Skin epidermis (tissue), 12 donors: Measurements from ENCODE around the gene LSM14B.
A peak's percentile ranks its signal among the peaks of the same experiment; 100 is the strongest.
"Not testable (repeated sequence)": the region's sequence is repeated elsewhere in the genome, so short reads cannot be mapped to it uniquely, and the experiment has no call there.

Experiments
- H3K27ac ChIP-seq, 21 experiments: fragments of 200-600 bp; sonication (generic) in 11 of 21; one replicate each; pipeline ENCODE4 v1.5.0; 2020; ENCODE audit warnings: mild to moderate bottlenecking in 3 of 21, inconsistent platforms in 2 of 21, moderate library complexity in 2 of 21
- H3K4me3 ChIP-seq, 7 experiments: fragments of 200-600 bp; sonication (generic) in 2 of 7; one replicate each; pipeline ENCODE4 v1.5.0; 2020; ENCODE audit warnings: inconsistent platforms in 2 of 7, mild to moderate bottlenecking in 2 of 7, moderate library complexity in 1 of 7

The LSM14B gene

DNA sequence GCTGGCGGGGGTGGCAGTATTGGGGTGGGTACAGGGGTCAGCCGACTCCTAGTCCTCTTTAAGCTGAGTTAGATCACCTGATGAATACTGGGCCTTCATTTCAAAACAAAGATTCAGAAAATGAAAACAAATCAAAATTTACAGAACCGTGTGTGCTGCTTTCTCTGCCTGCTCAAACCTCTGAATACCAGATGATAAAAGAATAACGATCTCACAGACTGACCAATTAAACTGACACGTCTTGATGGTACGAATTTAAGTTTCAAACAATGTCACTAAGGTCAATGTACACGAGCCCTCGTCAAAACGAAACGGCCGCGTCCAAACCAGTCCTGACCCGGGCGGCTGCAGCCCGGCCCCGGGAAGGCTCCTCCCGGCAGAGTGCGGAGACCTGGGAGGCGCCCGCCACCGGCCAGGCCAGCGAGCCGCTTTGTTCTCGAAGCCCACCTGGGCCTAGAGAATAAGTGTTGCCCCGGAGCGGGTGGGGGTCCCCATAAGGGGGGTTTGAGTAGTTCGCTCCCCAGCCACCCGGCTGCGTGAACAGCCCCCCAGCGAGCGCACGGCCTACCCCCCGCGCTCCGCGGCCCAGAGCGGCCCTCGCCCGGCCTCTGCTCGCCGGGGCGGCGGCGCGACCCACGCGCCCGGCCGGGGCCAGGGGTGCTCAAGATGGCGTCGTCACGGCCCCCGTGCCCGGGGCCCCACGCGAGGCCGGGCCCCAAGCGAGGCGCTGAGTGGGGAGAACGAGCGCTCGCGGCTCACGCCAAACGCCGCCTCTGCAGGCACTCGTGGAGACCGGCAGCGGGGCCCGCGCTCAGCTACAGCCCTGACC lies 20.2 kb downstream of the LSM14B start:
- H3K4me3 ChIP-seq = peak overlapping the region; percentile 62 to 97 (median 91)
- peak overlapping the region; percentile 88 to 100 (median 95) for H3K27ac ChIP-seq

DNA sequence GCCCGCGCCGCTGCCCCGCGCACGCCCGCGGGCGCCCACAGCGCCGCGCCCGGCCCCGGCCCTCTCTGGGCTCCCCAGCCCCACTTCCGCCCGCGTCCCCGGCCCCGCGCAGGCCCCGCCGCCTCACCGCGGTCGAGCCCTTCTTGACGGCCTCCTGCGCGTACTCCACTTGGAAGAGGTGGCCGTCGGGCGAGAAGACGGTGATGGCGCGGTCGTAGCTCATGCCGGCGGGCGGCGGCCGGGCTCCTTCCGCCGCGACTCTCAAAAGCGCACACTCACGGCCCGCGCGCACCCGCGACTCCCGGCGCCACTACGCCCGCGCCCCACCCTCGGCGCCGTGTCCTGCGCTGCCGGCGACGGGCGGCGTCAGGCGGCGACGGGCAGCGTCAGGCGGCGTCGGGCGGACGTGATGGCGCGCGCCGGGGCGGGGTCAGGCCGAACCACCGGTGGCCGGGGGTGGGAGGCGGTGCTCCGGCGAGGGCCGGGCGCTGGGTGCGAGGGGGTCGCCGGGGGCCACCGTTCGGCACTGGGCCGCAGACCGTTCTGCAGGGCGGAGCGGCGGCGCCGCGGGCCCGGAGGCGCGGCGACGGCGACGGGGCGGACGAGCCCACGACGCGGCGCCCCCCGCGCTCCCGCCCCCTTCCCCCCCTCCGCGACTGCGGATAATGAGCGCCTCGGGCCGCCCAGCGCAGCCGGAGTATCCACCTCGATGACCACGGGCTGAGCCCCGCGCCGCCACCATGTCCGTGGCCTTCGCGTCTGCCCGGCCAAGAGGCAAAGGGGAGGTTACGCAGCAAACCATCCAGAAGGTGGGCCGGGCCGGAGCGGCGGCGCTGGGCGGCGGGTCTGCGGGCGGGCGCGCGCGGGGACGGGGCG lies 21.0 kb downstream of the LSM14B start, which contains the start of the genes PSMA7 and SS18L1:
TSS of gene PSMA7 (minus strand) at position 314 of the 876 bp plus-strand sequence. CDS start at position 223, 91 bp downstream.
TSS of gene SS18L1 (plus strand) at position 689 of the 876 bp plus-strand sequence. CDS start at position 741, 52 bp downstream.
- Histone ChIP-seq H3K4me3 (peak within 1 kb of the TSS; percentile 62 to 97 (median 91)), H3K27ac (peak within 1 kb of the TSS; percentile 88 to 100 (median 95))

DNA sequence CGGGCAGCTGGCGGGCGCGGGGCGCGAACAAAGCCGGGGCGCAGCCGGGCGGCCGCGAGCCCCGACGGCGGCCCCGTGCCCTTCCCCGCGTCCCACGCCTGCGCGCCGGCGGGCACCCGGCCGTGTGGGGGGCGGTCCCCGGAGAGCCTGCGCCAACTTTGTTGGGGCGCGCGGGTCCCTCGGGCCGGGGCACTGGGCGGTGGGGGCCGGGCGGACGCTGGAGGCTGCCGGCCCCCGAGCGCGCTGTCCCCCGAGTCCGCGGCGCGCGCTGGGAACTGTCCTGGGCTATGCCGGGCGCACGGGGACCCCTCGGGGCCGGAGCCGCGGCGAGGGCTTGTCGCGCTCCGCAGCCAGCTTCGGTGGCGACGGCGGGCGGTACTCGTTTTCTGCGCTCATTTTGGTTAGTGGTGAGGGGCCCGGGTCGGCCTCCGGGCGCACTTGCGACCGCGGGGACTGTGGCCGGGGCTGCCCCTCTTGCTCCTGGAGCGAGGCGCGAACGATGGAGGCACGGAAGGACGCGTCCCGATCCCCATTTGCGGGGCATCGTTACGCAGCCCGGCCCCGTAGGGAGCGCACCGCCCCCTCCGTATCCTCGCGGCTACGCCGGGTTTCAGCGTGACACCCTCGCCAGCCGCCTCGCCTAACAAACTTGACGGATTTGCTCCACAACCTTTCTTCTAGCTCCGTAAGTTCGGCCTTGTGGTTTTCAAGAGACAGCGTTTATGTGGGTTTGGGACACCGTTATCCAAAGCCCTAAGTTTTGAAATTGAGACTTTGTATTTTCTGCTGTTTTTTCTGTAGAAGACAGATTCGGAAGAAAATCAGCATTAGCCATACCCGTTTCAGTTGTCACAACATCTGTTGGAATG lies 21.9 kb downstream of the LSM14B start:
- Histone ChIP-seq H3K27ac (peak overlapping the region in 19 of 21 experiments; percentile 20 to 100 (median 92)), H3K4me3 (peak overlapping the region; percentile 62 to 97 (median 91))

DNA sequence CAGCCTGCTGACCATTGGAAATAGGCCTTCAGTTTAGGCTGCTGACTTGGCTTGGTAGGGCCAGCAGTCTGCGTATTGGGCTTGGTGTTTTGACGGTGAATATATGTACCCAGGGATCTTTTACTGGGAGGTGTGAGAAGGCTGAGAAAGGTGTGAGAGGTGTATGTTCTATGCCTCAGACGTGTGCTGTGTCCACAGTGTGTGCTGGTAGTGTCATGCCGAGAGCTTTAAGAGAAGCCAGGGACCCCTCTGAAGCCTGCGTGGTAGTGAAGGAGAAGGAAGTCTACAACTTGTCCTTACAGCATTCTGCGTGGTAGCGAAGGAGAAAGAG lies 23.4 kb downstream of the LSM14B start:
- no peak overlapping the region for H3K27ac ChIP-seq
- H3K4me3 ChIP-seq = no peak overlapping the region

DNA sequence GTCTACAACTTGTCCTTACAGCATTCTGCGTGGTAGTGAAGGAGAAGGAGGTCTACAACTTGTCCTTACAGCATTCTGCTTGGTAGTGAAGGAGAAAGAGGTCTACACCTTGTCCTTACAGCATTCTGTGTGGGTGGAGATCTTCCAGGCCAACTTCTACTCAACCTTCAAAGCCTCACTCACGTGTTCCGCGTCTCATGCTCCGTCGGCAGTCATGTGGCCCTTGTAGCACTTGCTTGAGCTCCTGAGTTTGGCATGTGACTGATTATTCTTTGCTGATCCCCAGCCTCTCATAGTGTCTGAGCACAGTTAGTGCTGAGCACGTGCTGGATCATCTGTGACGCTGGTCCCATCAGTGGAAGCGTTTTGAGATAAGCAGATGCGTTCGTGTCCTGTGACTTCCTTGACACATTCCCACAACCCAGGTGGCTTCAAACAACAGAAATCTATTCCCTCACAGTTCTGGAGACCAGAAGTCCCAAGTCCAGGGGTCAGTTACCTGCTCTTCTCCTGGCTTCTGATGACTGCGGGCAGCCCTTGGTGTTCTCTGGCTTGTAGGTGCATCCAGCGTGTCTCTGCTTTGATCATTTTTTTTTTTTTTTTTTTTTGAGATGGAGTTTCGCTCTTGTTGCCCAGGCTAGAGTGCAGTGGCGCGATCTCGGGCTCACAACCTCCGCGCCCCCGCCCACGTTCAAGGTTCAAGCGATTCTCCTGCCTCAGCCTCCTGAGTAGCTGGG lies 23.9 kb downstream of the LSM14B start:
- Histone ChIP-seq H3K4me3 (no peak overlapping the region), H3K27ac (no peak overlapping the region)

DNA sequence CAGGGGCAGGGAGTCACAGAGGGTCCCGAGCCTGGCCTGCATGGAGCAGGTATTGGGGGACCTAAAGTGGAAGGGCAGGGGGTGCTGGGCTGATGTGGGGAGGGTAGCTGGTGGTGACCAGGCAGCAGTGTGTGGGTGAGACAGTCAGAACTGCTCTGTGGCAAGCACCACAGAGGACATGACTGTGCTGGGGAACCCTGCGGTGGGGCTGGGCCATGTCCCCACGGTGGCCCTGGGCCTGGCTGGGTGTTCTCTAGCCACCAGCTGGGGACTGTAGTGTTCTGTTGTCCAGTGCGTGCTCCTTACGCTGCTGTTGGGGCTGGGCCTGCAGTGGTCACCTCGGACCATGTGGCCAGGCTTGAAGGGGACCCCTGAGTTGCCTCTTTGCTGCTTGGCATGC lies 24.9 kb downstream of the LSM14B start:
- Histone ChIP-seq H3K27ac (no peak overlapping the region), H3K4me3 (no peak overlapping the region)

DNA sequence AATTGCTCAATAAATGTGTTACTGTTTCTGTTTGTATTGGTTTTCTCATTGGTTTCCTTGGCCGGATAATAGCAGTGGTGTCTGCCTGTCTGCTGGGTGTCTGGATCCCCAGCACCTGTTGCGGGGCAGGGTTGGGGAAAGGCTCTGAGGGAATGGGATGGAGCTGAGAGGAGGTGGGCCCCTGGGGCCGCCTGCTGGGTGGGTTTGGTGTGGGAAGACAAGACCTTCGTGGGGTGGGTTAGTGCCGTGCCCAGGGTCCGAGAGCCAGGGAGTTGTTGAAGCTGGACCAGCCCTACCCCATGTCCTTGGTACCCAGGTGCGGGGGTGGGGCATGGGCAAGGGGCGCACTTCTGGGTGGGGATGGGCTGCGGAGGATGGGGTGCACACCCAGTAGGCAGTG lies 25.3 kb downstream of the LSM14B start:
- Histone ChIP-seq H3K4me3 (no peak overlapping the region), H3K27ac (no peak overlapping the region)

DNA sequence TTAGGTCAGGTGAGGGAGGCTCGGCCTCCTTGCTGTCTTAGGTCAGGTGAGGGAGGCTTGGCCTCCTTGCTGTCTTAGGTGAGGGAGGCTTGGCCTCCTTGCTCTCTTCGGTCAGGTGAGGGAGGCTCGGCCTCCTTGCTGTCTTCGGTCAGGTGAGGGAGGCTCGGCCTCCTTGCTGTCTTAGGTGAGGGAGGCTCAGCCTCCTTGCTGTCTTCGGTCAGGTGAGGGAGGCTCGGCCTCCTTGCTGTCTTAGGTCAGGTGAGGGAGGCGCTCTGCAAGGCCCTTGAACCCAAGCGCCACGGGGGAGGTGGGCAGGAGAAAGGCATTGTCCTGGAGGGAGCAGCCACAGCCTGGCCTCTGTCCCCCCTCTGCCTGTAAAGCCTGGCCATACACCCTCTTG lies 26.1 kb downstream of the LSM14B start:
- H3K27ac ChIP-seq, H3K4me3 ChIP-seq: not testable (repeated sequence)

DNA sequence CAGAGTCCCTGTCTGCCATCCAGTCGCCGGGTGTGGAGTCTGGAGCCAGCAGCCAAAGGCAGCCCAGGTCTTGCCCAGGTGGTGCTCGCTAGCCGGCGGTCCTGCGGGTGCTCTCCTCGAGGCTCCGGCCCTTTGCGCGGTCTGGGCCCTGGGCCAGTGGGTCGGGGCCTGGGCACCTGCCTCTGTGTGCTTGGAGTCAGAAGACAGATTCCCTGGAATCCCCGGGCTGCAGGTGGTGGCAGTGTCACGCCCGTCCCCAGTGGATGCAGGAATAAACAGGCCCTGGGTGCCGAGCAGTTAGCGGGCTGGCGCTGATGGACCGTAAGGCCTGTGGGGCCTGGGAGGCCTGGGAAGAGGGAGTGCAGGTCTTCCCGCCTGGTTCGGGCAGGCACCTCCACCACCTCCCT lies 26.6 kb downstream of the LSM14B start:
- no peak overlapping the region for H3K4me3 ChIP-seq
- peak overlapping the region in 2 of 21 experiments; percentile 5 to 36 for H3K27ac ChIP-seq

DNA sequence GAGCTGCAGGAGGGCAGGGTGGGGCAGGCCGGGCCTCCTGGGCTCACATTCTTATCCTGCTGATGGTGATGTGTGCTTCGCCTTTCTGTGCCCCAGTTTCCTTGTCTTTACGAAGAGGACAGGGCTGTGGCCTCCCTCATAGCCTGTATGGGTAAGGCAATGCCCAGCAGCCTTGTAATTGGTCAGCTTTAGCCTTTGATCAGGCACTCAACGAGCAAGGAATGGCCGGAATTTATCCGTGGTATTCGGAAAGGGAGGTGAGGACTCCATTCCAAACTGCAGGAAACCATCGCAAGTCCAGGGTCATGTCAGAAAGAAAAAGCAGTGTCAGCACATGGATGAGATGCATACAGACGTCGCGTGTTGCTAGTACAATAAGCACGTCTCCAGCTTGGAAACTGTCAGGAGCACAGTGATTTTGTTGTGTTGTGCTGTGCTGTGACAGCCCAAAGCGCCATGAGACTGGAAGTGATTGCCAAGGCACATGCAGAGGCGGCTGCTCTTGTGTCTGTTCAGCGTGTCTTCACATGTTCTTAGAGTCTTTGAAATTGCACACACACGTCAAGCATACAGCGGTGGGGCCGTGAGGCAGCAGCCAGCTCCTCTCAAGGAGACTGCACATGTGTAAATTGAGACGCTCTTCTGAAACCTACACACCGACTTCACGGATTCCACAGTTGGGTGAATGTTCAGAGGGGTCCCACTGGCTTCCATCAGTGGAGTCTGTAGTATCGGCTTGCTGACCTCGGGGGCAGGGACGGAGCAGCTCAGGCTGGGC lies 27.4 kb downstream of the LSM14B start:
- peak overlapping the region in 5 of 21 experiments; percentile 5 to 38 (median 28) for H3K27ac ChIP-seq
- no peak overlapping the region for H3K4me3 ChIP-seq

DNA sequence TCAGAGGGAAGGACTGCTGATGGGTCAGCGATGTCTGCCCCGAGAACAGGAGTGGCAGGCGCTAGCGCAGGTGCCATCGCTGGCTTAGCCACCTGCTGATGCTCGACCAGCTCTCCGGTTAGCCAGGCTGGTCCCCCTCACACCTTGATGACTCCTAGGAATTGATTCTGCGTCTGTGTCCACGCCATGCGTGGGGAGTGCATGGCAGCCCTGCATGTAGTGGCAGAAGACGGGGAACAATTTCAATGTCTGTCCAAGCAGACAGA lies 28.0 kb downstream of the LSM14B start:
- peak overlapping the region in 1 of 21 experiments; percentile 38 for H3K27ac ChIP-seq
- no peak overlapping the region for H3K4me3 ChIP-seq

DNA sequence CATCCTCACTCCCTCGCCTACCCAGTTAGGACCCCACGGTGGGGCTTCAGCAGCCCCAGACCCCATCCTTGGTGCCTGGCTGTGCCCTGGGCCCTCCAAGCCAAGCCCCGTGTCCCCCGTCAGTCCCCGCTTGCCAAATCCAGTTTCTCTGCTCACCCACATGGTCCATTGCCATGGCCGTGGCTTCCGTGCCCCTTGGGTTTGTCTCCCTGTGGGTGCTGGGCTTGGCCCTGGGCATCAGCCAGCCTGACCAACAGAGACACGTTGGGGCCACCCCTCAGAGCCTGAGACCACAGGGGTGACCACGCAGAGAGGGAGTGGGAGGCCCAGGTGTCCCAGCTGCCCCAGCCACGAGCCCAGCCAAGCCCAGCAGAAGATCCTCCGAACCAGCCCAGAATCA lies 28.9 kb downstream of the LSM14B start:
- no peak overlapping the region for H3K27ac ChIP-seq
- H3K4me3 ChIP-seq = no peak overlapping the region

DNA sequence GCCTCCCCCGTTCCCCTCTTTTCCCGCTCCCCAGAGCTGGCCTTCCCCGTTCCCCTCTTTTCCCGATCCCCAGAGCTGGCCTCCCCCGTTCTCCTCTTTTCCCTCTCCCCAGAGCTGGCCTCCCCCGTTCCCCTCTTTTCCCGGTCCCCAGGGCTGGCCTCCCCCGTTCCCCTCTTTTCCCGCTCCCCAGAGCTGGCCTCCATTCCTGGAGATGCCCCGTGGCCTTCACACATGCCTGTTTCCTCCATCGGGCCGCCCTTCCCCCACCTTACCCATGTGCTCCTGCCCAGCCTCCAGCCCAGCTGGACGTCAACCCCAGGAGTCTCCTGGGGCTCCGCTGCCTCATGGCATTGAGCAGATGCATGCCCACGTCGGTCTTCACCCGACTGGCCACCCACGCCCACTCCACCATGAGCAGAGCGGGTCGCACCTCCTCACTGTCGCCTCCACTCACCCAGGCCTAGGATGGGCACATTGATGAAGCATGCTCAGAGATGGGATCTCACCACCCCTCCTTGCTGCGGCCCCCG lies 29.6 kb downstream of the LSM14B start:
- H3K4me3 ChIP-seq = no peak overlapping the region
- no peak overlapping the region for H3K27ac ChIP-seq

DNA sequence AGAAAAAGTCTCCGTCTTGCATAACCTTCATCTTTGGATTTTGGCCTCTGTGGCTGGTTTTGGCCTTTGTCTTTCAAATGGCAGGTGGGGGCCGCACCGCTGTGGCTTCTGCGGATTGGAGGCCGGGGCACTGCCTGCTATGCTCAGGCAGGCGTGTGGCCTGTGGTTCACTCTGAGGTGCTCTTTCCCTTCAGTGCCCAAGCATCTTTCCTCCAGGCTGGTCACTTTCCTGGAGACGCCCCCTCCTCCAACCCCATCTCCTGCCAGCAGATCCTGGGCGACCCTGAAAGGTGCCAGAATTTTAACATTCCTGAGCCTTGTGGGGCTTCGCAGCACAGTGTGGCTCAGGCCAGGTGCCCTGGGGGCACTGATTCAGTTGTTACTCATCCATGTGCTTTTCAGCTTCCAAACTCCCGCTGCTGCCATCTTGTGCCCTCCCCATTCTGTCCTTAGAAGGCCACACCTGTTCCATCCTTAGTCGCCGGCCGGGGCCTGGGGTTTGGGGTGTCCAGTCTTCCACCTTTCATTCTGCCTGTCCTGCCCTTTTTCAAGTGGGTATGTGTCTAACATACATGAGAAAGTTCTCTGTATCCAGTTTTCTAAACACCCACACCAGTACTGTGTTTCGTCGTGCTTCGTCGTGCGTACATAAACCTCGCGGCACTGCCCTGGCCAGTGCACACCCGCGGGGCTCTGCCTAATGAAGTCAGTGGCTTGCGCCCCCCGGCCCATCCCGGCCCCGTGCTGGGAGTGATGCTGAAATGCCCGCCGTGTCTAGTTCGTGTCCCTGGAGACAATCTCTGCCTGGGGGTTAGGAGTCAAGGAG lies 33.4 kb downstream of the LSM14B start:
- no peak overlapping the region for H3K27ac ChIP-seq
- no peak overlapping the region for H3K4me3 ChIP-seq

DNA sequence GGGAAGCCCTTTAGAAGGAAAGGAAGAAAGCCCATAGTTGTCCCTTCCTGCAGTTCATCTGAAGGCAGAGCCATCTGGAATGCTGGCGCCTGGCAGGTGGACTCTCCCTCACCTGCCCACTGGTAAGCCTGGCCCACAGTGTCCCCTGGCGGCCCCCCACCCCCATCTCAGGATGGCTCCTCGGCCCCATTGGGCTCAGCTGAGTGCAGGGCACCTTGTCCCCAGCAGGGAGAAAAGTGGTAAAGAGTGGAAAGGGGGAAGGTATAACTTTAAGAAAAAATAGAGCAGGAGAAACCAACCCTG lies 33.9 kb downstream of the LSM14B start:
- H3K27ac ChIP-seq = no peak overlapping the region

DNA sequence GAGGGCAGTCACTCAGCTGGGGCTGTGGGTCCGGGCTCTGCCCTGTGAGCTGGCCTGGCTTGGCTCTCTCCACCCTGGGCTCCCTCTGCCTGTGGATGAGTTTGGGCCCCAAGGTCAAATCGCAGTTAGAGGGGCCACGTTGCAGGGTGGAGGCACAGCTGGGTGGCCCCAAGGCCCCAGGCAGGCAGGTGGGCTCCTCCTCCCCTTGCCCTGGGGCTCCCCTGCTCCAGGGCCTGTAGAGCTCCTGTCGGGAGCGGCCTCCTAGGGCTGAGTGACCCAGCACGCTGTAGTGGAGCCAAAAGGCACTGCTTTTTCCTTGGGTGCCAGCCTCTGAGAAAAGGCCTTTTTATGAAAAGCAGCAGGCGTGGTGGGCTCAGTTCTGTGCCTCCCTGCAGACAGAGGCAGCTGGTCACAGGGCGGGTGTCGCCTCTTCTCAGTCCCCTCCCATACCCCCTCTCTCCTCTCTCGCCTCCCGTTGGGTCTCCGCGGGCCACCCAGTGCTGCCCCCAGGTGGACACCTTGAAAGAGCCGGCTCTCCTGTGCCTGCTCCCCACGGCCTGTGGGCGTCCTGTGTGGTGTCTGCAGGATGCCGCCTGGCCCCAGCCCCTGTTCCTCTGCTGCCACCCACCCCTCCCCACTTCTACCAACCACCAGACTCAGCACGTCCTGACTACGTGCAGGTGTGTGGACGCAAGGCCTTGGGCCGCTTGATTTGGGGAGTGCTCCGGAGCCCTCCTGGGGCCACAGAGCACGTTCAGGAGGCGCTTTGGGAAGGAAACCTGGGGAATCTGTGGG lies 34.5 kb downstream of the LSM14B start:
- Histone ChIP-seq H3K4me3 (no peak overlapping the region), H3K27ac (peak overlapping the region in 1 of 21 experiments; percentile 32)

More for the DNA sequence above, 33.9 kb downstream of the LSM14B start:
- no peak overlapping the region for H3K4me3 ChIP-seq
